Activated T-helper 2 cell treated with anti-CD3 and anti-CD28 coated beads, Interferon-gamma antibody, Interleukin-2, Interleukin-4, amounts not matched to agents 10 μg/mL and 5 μg/mL and 100 μg/mL, durations not matched to agents 14 hours and 24 hours and 36 hours (primary cell): ENCODE measurements around the gene CCDC3. TPM values are rescaled to one million over a fixed set of nuclear protein-coding genes. Genes with fewer than 3 reads are reported as not detected.

ENCODE experiments used
- DNase-seq: peaks from one replicate; pipeline ENCODE4 v3.0.0; 2021; ENCODE audit warnings: low spot score
- H3K27ac Mint-ChIP-seq: one replicate; pipeline ENCODE4 v1.8.0; 2021; ENCODE audit warnings: mixed read lengths
- H3K27me3 Mint-ChIP-seq: one replicate; pipeline ENCODE4 v1.8.0; 2021; ENCODE audit warnings: low read depth, mixed read lengths
- H3K36me3 Mint-ChIP-seq: one replicate; pipeline ENCODE4 v1.8.0; 2021; ENCODE audit warnings: low read depth, mixed read lengths
- H3K4me1 Mint-ChIP-seq: one replicate; pipeline ENCODE4 v1.8.0; 2021; ENCODE audit warnings: low read depth, mixed read lengths
- H3K4me3 Mint-ChIP-seq: one replicate; pipeline ENCODE4 v1.8.0; 2021; ENCODE audit warnings: low read depth, mild to moderate bottlenecking, moderate library complexity, mixed read lengths
- H3K9me3 Mint-ChIP-seq: one replicate; pipeline ENCODE4 v1.8.0; 2021; ENCODE audit warnings: mixed read lengths
- intact Hi-C: fragments of 100-400 bp; cut with micrococcal nuclease; formaldehyde crosslinking; loops from one replicate; pipeline ENCODE4 v1.15.1; 2023
- total RNA-seq: library from RNA; stranded (reverse); gene quantifications from 2 replicates; pipeline ENCODE4 v1.2.3, GENCODE V29; 2022

CCDC3 gene
- total RNA-seq, 1 donor from 2014 or later: 0.09 TPM

DNA sequence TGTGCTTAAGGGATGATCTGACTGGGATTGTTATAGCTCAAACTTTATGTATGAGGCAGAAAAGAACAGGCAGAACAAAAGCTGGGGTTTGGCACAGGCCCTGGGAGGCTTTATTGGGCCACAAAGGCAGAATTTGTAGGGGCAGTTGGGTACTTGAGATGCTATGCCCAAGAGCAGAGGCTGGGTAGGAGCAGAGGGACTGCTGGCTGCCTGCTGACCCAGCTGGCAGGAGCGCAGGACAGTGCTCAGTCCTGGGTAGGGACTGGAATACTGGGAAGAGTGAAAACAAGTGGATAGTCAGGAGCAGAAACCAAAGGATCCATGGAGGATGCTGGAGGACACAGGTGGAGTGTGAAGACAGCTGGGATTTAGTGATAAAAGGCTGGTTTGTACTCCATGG is 75.7 kb downstream of the CCDC3 start:
- no peaks in the 10 kb centered on the region for H3K4me1 Mint-ChIP-seq
- intact Hi-C loops: no loop called here

DNA sequence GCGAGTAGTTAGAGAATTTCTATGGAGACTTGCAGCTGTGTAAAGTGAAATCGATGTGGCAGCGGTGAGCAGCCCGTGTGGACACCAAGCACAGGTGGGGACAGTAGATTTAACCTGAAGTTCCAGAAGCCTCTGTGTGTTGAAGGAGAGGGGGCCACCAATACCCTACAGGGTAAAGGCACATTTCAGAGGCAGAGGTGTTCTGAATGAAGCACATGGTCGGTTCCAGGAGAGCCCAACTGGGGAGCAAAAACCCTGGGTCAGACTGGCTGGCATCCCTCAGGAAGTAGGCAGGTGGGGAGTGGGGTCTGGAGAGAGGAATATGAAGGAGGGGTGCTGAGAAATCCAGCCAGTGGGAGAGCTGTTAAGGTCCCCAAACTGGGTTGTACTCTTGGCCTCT is 76.6 kb downstream of the CCDC3 start:
- H3K4me3 Mint-ChIP-seq: no peak overlapping the region
- H3K4me1 Mint-ChIP-seq: no peaks in the 10 kb centered on the region
- H3K9me3 Mint-ChIP-seq: no peaks in the 10 kb centered on the region
- H3K36me3 Mint-ChIP-seq: no peaks in the 10 kb centered on the region
- intact Hi-C loops: no loop called here
- H3K27me3 Mint-ChIP-seq: peaks cover 2% of the 10 kb centered on the region
- no peak for DNase-seq
- no peak overlapping the region for H3K27ac Mint-ChIP-seq

More for the DNA sequence above, 75.7 kb downstream of the CCDC3 start:
- DNase-seq: no peak
- Mint-ChIP-seq H3K9me3 (no peaks in the 10 kb centered on the region), H3K36me3 (no peaks in the 10 kb centered on the region), H3K27me3 (peaks cover 2% of the 10 kb centered on the region), H3K4me3 (no peak overlapping the region), H3K27ac (no peak overlapping the region)

DNA sequence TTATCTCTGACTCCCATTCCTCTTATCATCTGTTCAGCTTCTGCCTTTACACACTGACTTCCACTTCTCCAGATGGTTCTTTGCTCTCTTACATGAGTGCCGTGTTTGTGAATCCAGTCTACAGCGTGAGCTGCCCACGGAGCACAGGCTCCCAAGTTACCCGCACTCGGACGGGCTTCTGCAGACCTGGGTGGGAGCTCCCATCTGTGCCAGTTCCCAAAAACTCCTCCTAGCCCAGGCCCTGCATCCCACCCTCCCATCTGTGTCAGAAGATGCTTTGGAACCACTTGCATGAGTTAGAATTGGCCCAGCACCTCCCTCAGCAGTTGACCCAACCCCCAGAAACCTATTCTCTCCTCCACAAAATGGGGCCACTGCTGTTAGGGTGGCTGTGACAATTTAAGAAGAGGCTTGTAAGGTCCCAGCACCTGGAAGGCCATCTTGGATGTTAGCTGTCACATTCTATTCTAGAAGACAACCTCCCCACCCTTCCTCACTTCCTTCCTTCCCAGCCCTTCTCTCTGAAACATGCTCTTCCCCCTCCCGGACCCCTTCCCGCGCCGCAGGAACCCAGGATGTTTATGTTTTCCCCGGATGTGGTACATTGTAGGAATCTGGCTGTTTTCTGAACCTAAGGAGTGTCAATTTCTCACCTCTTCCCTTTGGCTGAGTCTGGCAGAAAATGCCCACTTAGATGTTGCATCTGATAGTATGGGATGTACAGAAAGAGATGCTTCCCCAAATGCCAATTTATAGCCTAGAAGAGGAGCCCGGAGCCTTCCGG is 79.2 kb downstream of the CCDC3 start:
- Mint-ChIP-seq H3K27ac (no peak overlapping the region), H3K36me3 (no peaks in the 10 kb centered on the region), H3K27me3 (peaks cover 2% of the 10 kb centered on the region), H3K4me3 (no peak overlapping the region), H3K4me1 (no peaks in the 10 kb centered on the region), H3K9me3 (no peaks in the 10 kb centered on the region)
- DNase-seq: no peak
- intact Hi-C loops: no loop called here

DNA sequence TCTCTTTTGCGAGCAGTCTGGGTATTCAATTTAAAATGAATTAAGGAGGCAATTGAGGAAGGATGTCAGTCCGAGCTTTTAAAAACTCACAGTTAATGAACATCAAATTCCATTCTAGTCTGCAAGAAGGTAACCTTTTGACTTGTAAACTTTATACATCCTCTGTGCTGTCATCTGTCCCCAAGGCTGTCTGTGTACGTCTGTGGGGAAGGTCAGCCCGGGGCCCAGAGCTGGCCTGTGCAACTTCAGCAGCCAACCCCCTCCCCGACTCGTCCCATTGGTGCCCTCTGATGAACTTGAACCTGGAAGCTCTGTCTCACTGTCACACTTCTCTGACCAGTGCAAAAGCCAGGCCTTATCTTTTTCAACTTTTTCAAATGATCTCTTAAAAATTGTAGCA is 80.3 kb downstream of the CCDC3 start:
- Mint-ChIP-seq H3K36me3 (no peaks in the 10 kb centered on the region), H3K27ac (no peak overlapping the region), H3K9me3 (no peaks in the 10 kb centered on the region), H3K27me3 (no peaks in the 10 kb centered on the region), H3K4me3 (no peak overlapping the region), H3K4me1 (no peaks in the 10 kb centered on the region)
- intact Hi-C loops: no loop called here
- no peak for DNase-seq

DNA sequence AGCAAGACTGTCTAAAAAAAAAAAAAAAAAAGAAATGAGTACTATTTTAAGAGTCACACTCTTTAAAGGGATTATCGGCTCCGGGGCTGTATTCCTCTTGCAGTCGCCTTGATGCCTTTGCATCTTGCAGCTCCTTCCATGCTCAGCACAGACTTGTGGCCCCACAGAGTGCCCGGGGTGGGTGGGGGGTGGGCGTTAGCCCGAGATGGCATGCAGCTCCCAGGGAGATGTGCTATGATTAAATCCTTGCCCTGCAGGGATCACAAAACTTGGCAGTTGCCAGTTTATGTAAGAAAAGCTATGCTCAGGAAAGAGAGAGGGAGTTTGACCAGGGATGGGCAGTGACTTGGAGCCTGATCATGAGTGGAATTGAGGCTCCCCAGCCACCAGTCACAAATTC is 81.9 kb downstream of the CCDC3 start:
- Mint-ChIP-seq H3K9me3 (no peaks in the 10 kb centered on the region), H3K27me3 (peaks cover 3% of the 10 kb centered on the region), H3K36me3 (no peaks in the 10 kb centered on the region), H3K27ac (no peak overlapping the region), H3K4me3 (no peak overlapping the region), H3K4me1 (no peaks in the 10 kb centered on the region)
- intact Hi-C loops: no loop called here
- no peak for DNase-seq

DNA sequence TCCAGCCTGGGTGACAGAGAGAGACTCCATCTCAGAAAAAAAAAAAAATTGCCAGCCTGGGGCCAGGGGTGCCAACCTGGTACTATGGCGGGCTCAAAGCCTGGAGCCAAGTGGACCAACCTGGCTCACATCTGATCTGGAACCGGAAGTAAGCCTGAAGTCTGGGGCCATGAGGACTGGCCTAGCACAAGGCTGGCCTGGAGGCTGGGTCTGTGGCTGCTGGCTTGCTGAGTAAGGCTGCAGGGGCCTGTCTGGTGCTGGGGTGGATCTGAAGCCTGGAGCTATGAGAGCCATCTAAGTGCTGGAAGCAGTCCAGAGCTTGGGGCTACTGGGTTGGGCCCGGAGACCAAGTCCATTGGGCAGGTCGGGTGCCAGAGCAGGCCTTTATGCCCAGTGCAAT is 84.9 kb downstream of the CCDC3 start:
- peaks cover 10% of the 10 kb centered on the region for H3K9me3 Mint-ChIP-seq
- H3K4me1 Mint-ChIP-seq: no peaks in the 10 kb centered on the region
- H3K27ac Mint-ChIP-seq: no peak overlapping the region
- H3K4me3 Mint-ChIP-seq: no peak overlapping the region
- DNase-seq: no peak
- peaks cover 14% of the 10 kb centered on the region for H3K27me3 Mint-ChIP-seq
- H3K36me3 Mint-ChIP-seq: no peaks in the 10 kb centered on the region
- intact Hi-C loops: no loop called here

DNA sequence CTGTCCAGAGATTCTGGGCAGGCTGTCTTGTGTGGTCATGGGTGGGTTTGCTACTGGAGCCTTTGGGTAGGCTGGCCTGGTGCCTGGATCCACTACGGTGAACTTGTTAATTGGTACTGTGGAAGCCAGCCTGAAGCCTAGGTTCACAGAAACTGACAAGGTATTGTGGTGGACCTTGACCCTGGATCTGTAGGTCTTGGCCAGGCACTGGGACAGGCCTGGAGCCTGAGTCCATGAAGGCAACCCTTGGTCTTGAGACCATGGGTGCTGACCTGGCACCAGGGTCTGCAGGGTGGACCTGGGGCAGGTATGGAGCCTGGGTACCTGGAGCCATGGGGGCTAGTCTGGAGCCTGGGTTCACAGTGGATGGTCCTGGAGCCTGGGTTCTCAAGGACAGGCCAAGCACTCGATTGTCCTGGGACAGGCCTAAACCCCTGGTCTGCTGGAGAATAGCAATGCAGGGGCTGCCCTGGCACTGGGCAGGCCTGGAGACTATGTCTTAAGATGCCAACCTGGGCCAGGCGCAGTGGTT is 85.8 kb downstream of the CCDC3 start:
- intact Hi-C loops: no loop called here
- Mint-ChIP-seq H3K4me1 (no peaks in the 10 kb centered on the region), H3K9me3 (peaks cover 11% of the 10 kb centered on the region), H3K27ac (no peak overlapping the region), H3K4me3 (no peak overlapping the region), H3K36me3 (no peaks in the 10 kb centered on the region), H3K27me3 (peaks cover 14% of the 10 kb centered on the region)
- no peak for DNase-seq

DNA sequence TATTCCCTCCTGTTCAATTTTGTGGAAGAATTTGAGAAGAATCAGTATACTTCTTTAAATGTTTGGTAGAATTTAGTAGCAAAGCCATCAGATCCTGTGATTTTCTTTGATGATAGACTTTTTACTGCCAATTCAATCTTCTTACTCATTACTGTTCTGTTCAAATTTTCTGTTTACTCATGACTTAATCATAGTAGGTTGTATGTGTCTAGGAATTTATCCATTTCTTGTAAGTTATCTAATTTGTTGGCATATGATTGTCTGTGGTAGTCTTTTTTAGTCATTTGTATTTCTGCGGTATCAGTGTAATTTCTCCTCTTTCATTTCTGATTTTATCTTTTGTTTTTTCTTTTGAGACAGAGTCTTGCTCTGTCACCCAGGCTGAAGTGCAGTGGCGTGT is 87.4 kb downstream of the CCDC3 start:
- H3K36me3 Mint-ChIP-seq: no peaks in the 10 kb centered on the region
- peak overlapping the region; percentile 8 for H3K27ac Mint-ChIP-seq
- H3K27me3 Mint-ChIP-seq: peaks cover 14% of the 10 kb centered on the region
- peaks cover 11% of the 10 kb centered on the region for H3K9me3 Mint-ChIP-seq
- intact Hi-C loops: no loop called here
- no peak for DNase-seq
- H3K4me3 Mint-ChIP-seq: no peak overlapping the region
- no peaks in the 10 kb centered on the region for H3K4me1 Mint-ChIP-seq

DNA sequence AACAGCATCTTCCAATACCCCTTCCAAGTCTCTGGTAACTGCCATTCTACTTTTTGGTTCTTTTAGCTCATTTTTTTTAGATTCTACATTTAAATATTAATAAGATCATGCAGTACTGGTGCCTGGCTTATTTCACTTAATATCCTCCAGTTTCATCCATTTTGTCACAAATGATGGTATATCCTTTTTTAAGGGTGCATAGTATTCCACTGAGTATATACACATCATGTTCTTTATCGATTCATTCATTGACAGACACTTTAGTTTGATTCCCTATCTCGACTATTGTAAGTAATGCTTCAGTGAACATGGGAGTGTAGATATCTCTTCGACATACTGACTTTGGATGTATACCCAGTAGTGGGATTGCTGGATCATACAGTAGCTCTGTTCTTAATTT is 89.7 kb downstream of the CCDC3 start:
- Mint-ChIP-seq H3K4me3 (no peak overlapping the region), H3K27ac (no peak overlapping the region), H3K9me3 (peaks cover 11% of the 10 kb centered on the region), H3K27me3 (peaks cover 17% of the 10 kb centered on the region), H3K36me3 (no peaks in the 10 kb centered on the region), H3K4me1 (no peaks in the 10 kb centered on the region)
- intact Hi-C loops: no loop called here
- no peak for DNase-seq

DNA sequence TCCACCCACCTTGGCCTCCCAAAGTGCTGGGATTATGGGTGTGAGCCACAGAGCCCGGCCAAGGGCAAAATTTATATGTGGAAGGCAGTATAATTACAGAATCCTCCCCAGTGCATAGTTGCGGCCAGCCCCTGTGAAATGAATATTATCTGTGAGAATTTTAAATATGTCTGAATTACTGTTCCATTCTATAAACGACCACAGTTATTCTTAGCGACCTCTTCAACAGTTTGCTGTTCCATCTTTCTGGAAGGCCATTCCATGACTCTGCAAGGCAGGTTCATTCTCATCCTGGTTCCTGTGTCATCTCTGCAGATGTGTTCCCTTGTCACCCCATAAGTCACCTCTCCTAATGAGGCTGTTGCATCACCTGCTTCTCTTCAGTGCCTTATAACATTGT is 90.7 kb downstream of the CCDC3 start:
- H3K36me3 Mint-ChIP-seq: no peaks in the 10 kb centered on the region
- intact Hi-C loops: no loop called here
- no peak for DNase-seq
- peaks cover 11% of the 10 kb centered on the region for H3K9me3 Mint-ChIP-seq
- no peak overlapping the region for H3K27ac Mint-ChIP-seq
- H3K27me3 Mint-ChIP-seq: peaks cover 17% of the 10 kb centered on the region
- H3K4me1 Mint-ChIP-seq: no peaks in the 10 kb centered on the region
- no peak overlapping the region for H3K4me3 Mint-ChIP-seq

DNA sequence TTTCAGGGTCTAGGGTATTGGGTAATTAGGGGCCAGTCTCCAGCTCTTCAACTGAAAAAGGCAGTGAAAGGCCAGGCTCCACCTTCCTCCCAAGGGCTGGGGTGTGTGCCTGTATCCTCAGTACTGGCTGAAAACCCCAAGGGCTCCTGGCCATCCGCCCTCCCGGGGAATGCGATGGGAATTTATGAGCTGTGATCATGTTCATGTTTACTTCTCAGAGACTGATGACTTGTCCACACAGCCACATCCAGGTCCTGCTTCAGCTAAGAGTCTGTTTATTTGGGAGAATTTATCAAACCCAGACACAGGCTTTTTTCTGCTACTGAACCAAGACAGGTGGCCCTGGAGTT is 91.7 kb downstream of the CCDC3 start:
- peaks cover 15% of the 10 kb centered on the region for H3K27me3 Mint-ChIP-seq
- H3K27ac Mint-ChIP-seq: no peak overlapping the region
- no peaks in the 10 kb centered on the region for H3K36me3 Mint-ChIP-seq
- peaks cover 11% of the 10 kb centered on the region for H3K9me3 Mint-ChIP-seq
- DNase-seq: no peak
- H3K4me3 Mint-ChIP-seq: no peak overlapping the region
- intact Hi-C loops: loop anchor here (10.0 kb wide), 1 partner anchor 165 kb away; no protein-coding TSS in a partner anchor
- no peaks in the 10 kb centered on the region for H3K4me1 Mint-ChIP-seq

DNA sequence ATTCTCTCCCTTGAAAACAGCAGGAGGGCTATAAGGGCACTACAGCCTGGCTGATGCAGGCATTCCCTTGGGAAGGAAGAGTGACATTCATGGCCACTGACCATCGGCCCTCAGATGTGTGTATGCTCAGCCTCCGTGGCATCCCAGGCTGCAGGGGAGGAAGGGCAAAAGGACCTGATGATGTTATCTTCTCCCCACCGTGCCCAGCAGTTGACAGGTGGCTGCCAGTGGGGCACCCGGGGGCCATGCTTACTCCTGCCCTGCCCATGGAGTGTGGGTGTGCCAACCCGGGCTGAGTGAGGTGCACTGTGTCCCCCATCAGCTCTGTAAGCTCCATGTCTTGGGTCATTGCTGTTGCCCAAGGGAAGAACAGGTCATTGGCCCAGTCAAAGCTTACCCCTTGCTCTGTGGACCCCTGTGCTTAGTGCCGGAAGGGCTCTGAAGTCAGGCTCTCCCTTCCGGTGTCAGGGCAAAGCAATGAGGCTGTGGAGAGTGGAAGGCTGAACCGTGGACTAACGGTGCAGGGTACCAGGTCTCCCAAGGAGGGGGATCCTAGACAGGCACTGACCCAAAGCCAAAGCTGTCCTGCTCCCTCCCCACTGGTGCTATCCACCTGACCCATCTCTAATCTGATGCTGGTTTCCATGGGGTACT is 92.2 kb downstream of the CCDC3 start:
- Mint-ChIP-seq H3K4me1 (no peaks in the 10 kb centered on the region), H3K4me3 (no peak overlapping the region), H3K9me3 (peaks cover 11% of the 10 kb centered on the region), H3K36me3 (no peaks in the 10 kb centered on the region), H3K27ac (no peak overlapping the region), H3K27me3 (peaks cover 15% of the 10 kb centered on the region)
- no peak for DNase-seq
- intact Hi-C loops: loop anchor here (10.0 kb wide), 1 partner anchor 165 kb away; no protein-coding TSS in a partner anchor

DNA sequence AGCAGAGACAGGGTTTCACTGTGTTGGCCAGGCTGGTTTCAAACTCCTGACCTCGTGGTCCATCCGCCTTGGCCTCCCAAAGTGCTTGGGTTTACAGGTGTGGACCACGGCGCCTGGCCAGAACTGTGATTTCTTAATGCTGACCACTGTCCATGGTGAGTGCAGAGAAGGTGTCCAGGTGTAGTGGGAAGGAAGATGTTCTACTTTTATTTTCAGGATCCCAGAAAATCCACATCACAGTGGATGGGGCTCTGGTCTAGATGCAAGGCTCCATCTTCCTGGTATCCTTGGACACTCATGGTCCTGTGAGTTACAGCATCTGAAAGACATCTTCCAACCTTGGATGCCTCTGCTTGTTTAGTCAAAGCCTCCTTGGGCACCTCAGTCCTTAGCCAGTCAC is 92.7 kb downstream of the CCDC3 start:
- H3K27me3 Mint-ChIP-seq: peaks cover 11% of the 10 kb centered on the region
- no peak overlapping the region for H3K27ac Mint-ChIP-seq
- no peak for DNase-seq
- H3K4me3 Mint-ChIP-seq: no peak overlapping the region
- H3K36me3 Mint-ChIP-seq: no peaks in the 10 kb centered on the region
- H3K9me3 Mint-ChIP-seq: peaks cover 11% of the 10 kb centered on the region
- H3K4me1 Mint-ChIP-seq: no peaks in the 10 kb centered on the region
- intact Hi-C loops: loop anchor here (10.0 kb wide), 1 partner anchor 166 kb away; no protein-coding TSS in a partner anchor
